Rectal smooth muscle tissue (tissue), 1 donor: ENCODE measurements around the gene XPC.
A peak's percentile ranks its signal among the peaks of the same experiment; 100 is the strongest.

ENCODE experiments used
- H3K27ac ChIP-seq: one replicate; pipeline ENCODE4 v1.7.0; 2013; ENCODE audit warnings: low read depth, low read length, inconsistent platforms
- H3K27me3 ChIP-seq: one replicate; pipeline ENCODE4 v1.7.0; 2013; ENCODE audit warnings: low read length; ENCODE audit not compliant: control insufficient read depth, insufficient read depth
- H3K36me3 ChIP-seq: one replicate; pipeline ENCODE4 v1.7.0; 2013; ENCODE audit warnings: low read length; ENCODE audit not compliant: control insufficient read depth, insufficient read depth
- H3K4me1 ChIP-seq: one replicate; pipeline ENCODE4 v1.7.0; 2013; ENCODE audit warnings: low read length; ENCODE audit not compliant: control insufficient read depth, insufficient read depth
- H3K4me3 ChIP-seq: one replicate; pipeline ENCODE4 v1.7.0; 2013; ENCODE audit warnings: low read length
- H3K9ac ChIP-seq: one replicate; pipeline ENCODE4 v1.7.0; 2013; ENCODE audit warnings: low read length

Gene XPC

GRCh38 chr3:14158370-14158769, 20.0 kb downstream of the XPC start:
- no peaks in the 10 kb centered on the region for H3K27me3 ChIP-seq
- H3K36me3 ChIP-seq: peaks cover 59% of the 10 kb centered on the region
- H3K4me3 ChIP-seq: no peak overlapping the region
- no peak overlapping the region for H3K27ac ChIP-seq
- H3K4me1 ChIP-seq: no peaks in the 10 kb centered on the region
- no peak overlapping the region for H3K9ac ChIP-seq

DNA sequence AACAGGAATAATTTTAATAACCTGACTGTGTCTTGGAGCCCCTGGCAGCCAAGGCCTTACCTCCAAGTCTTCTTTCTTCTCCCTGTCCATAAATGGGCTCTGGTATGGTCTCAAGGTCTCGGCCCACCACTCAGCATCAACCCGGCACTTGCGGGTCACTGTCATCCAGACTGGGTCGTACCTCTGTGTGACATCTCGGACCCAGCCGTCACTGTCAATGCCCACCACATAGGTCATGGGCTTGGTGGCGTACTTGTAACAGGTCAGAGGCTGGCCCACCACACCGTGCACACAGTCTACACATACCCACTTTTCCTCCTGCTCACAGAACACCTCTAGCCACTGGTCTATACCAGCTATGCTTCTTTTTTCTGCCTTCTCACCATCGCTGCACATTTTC, 20.4 kb downstream of the XPC start:
- Histone ChIP-seq H3K27me3 (no peaks in the 10 kb centered on the region), H3K4me3 (no peak overlapping the region), H3K4me1 (no peaks in the 10 kb centered on the region), H3K36me3 (peaks cover 61% of the 10 kb centered on the region), H3K27ac (no peak overlapping the region), H3K9ac (no peak overlapping the region)

GRCh38 chr3:14156843-14157561, 21.4 kb downstream of the XPC start:
- Histone ChIP-seq H3K27me3 (no peaks in the 10 kb centered on the region), H3K36me3 (peaks cover 65% of the 10 kb centered on the region), H3K4me1 (no peaks in the 10 kb centered on the region), H3K4me3 (no peak overlapping the region), H3K9ac (no peak overlapping the region), H3K27ac (no peak overlapping the region)

GRCh38 chr3:14156201-14156600, 22.2 kb downstream of the XPC start:
- H3K9ac ChIP-seq: no peak overlapping the region

DNA sequence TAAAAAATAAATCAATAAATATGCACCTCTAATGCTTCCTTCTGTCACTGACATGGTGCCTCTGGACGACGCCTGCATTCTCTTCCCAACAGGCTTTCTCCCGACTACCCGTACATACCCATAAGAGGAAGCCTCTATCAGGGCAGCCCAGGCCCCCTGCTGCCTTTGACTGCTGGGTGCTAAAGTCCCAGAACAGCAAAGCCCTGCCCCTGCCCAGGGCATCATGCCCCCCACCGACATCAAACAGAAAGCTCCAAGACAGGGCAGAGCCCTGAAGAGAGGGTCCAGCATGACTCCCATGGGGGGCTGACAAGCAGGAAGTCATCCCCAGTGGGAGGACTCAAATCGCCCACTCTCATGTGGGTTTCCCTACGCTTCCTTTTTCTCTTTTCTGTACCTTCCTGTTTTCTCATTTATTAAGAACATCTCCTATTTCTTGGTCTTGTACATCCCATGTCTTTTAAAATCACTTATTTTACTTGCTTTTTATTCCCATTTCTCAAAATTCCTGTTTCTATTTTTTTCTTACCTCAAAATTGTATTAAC, 23.4 kb downstream of the XPC start:
- no peak overlapping the region for H3K9ac ChIP-seq
- H3K36me3 ChIP-seq: peaks cover 54% of the 10 kb centered on the region
- no peaks in the 10 kb centered on the region for H3K27me3 ChIP-seq

More at GRCh38 chr3:14156201-14156600, 22.2 kb downstream of the XPC start:
- Histone ChIP-seq H3K36me3 (peaks cover 60% of the 10 kb centered on the region), H3K4me1 (no peaks in the 10 kb centered on the region), H3K4me3 (no peak overlapping the region), H3K27me3 (no peaks in the 10 kb centered on the region), H3K27ac (no peak overlapping the region)

GRCh38 chr3:14154276-14154675, 24.1 kb downstream of the XPC start:
- Histone ChIP-seq H3K27me3 (no peaks in the 10 kb centered on the region), H3K27ac (no peak overlapping the region), H3K4me1 (no peaks in the 10 kb centered on the region), H3K4me3 (no peak overlapping the region), H3K9ac (no peak overlapping the region), H3K36me3 (peaks cover 49% of the 10 kb centered on the region)

More for the DNA sequence above, 23.4 kb downstream of the XPC start:
- Histone ChIP-seq H3K27ac (no peak overlapping the region), H3K4me1 (no peaks in the 10 kb centered on the region), H3K4me3 (no peak overlapping the region)

DNA sequence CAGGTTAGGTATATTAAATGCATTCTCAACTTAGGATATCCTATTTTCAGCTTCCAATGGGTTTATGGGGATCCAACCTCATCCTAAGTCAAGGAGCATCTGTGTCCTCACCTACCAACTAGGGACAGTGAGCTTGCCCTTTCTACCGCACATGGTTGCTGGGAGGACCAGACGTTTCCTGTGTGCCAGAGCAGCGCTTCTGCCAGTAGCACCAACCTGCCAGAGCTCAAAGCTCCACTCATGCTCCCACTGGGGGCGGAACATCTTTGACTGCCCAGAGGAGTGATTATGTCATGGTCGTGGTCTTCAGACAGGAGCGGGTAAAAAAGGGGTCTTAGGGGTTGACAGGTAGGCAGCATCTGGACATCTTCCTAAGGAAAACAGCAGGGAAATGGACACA, 24.7 kb downstream of the XPC start:
- Histone ChIP-seq H3K4me3 (no peak overlapping the region), H3K27ac (no peak overlapping the region), H3K9ac (no peak overlapping the region), H3K4me1 (no peaks in the 10 kb centered on the region), H3K27me3 (no peaks in the 10 kb centered on the region), H3K36me3 (peaks cover 44% of the 10 kb centered on the region)

- Histone ChIP-seq H3K9ac (no peak overlapping the region), H3K36me3 (peaks cover 37% of the 10 kb centered on the region), H3K4me1 (no peaks in the 10 kb centered on the region), H3K27ac (no peak overlapping the region), H3K4me3 (no peak overlapping the region), H3K27me3 (no peaks in the 10 kb centered on the region)
These were observed 25.4 kb downstream of the XPC start for GRCh38 chr3:14152963-14153355.

DNA sequence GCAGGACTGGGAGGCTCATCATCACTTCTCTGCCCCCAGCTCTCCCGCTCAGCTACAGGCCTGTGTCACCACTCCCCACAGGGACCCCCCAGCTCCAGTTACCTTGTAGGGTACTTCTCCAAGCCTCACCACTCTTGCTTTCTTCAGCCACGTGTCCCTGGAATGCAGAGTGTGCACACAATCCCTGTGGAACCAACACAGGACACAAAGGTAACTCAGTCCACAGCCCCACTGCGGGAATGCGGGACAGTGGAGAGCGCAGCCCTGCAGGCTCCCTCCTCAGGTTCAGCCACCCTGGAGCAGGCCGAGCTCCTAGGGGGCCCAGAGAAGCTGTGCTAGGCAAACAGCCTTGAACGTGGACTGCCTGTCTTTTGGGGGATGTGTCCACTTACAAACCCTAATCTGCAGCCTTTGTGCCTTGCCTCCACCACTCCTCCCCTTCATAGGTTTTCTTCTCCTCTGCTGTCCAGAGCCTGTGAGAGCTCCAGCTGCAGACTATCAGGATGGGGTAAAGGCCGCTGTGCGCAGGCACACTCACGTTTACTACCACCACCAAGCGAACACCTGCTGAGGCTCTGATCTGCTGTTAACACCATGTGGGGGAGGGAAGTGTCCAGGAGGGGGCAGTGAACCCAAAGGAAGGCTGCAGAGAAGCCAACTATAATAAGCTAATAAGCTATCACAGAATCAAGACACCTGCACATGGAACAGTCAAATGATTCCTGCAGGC, 26.0 kb downstream of the XPC start:
- Histone ChIP-seq H3K36me3 (peaks cover 37% of the 10 kb centered on the region), H3K27ac (no peak overlapping the region), H3K27me3 (no peaks in the 10 kb centered on the region), H3K9ac (peak overlapping the region; percentile 13), H3K4me3 (no peak overlapping the region), H3K4me1 (no peaks in the 10 kb centered on the region)

GRCh38 chr3:14151471-14152083, 26.8 kb downstream of the XPC start:
- Histone ChIP-seq H3K4me1 (no peaks in the 10 kb centered on the region), H3K27ac (no peak overlapping the region), H3K27me3 (no peaks in the 10 kb centered on the region), H3K9ac (no peak overlapping the region), H3K4me3 (no peak overlapping the region), H3K36me3 (peaks cover 35% of the 10 kb centered on the region)

GRCh38 chr3:14150491-14151230, 27.7 kb downstream of the XPC start:
- Histone ChIP-seq H3K4me1 (peaks cover 2% of the 10 kb centered on the region), H3K27me3 (no peaks in the 10 kb centered on the region), H3K27ac (no peak overlapping the region), H3K4me3 (no peak overlapping the region), H3K9ac (no peak overlapping the region), H3K36me3 (peaks cover 35% of the 10 kb centered on the region)

- H3K9ac ChIP-seq: no peak overlapping the region
- peaks cover 35% of the 10 kb centered on the region for H3K36me3 ChIP-seq
- H3K27ac ChIP-seq: no peak overlapping the region
- H3K4me3 ChIP-seq: no peak overlapping the region
- no peaks in the 10 kb centered on the region for H3K27me3 ChIP-seq
- H3K4me1 ChIP-seq: peaks cover 8% of the 10 kb centered on the region
These were observed 28.3 kb downstream of the XPC start for GRCh38 chr3:14150078-14150477.
